ENCODE data around the gene PCCA. TPM values are rescaled to one million over a fixed set of nuclear protein-coding genes. Genes with fewer than 3 reads are reported as not detected.
A peak's percentile ranks its signal among the peaks of the same experiment; 100 is the strongest.

PCCA gene
- polyA plus RNA-seq, 1 of the 3 experiments (the other 2 are of a cell fraction): 7.3 TPM

DNA sequence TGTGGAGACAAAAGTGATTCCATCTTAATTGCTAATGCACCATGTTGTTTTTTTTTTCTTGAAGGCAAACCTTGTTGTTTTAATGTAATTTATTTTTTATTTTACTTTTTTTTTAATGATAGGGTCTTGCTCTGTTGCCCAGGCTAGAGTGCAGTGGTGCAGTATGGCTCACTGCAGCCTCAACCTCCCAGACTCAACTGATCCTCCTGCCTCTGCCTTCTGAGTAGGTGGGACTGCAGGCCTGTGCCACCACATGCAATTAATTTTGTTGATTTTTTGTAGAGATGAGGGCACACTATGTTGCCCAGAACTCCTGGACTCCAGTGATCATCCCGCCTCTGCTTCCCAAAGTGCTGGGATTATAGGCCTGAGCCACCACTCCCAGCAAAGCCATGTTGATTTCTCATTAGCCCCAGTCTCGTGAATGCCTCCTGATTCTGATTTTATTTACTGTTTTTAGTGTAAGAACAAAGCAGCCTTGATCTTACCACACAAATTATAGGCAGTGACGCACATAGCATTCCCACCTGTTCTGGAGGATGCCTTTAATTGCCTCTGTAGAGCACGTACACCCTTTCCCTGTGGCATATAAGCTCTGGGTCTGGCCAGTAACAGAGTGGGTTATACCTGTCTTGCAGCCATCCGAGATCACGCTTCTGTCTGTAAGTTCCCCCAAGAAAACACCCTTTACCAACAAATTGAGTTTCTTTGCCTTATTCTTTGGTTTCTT lies 349.3 kb downstream of the PCCA start (continued):
- TF ChIP-seq ZBTB33 (IDR thresholded peaks at IDR 0.05; ENCODE audit: borderline replicate concordance, low read depth) (no peak), PBX3 (IDR thresholded peaks at IDR 0.05) (no peak), TAF1 (IDR thresholded peaks at IDR 0.05; ENCODE audit: borderline replicate concordance, low read depth, low read length) (no peak), SIN3A (IDR thresholded peaks at IDR 0.05; ENCODE audit: borderline replicate concordance, low read depth, low read length) (no peak), RXRA (IDR thresholded peaks at IDR 0.05; ENCODE audit: borderline replicate concordance, low read depth) (no peak)

DNA sequence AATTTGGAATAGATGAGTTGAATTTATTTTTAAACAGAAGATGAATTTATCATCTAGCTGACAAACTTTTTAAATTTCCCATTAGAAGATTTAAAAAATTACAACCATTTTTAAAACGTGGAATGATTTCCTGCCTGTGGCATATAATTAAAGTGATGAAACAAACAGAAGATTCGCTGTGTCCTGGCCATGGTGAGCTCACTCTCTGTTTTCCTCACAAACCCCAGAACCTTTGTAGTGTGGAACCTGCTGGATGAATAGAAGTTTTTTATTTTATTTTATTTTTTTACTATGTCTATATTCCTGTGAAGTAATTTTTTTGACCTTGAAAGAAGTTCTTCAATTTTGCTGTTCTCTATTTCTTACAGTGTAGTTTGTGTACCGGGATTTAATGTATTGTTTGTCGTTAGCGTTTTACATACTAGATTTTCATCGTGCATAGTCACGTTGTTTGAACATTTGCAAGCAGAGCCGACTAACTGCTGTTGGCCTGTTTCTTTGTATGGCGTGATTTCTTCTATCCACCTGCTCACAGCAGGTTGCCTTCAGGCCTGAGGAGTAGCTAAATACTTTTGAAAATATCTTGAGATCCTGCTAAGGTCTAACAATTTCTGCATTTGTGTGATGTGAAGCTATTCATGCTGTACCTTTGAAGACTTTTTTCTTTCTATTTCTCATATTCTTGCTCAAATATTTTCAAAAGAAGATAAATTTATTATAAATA lies 350.5 kb downstream of the PCCA start:
- CTCF ChIA-PET: no interaction called here
- 87% methylated on average over 9 of the region's 9 CpGs for WGBS (ENCODE audit: low lambda C conversion rate)
- H3K9ac ChIP-seq: no peak overlapping the region

GRCh38 chr13:100440751-100441425 lies 352.0 kb downstream of the PCCA start:
- TF ChIP-seq FOSL2 (IDR thresholded peaks at IDR 0.05; ENCODE audit: borderline replicate concordance, low read depth): peak; percentile 77
- TF ChIP-seq RXRA (IDR thresholded peaks at IDR 0.05; ENCODE audit: borderline replicate concordance, low read depth): no peak
- peak; percentile 69 for TF ChIP-seq JUND (IDR thresholded peaks at IDR 0.05)
- TF ChIP-seq PBX3 (IDR thresholded peaks at IDR 0.05): peak; percentile 32; the same call in 1 of the 2 replicates
- TF ChIP-seq RAD21 (IDR thresholded peaks at IDR 0.05; ENCODE audit: low read length): no peak
- peak; percentile 58; the same call in 1 of the 2 replicates for TF ChIP-seq FOXM1 (IDR thresholded peaks at IDR 0.05; ENCODE audit: low read depth)
- TF ChIP-seq TCF12 (IDR thresholded peaks at IDR 0.05): peak; percentile 83
- TF ChIP-seq TEAD4 (IDR thresholded peaks at IDR 0.05; ENCODE audit: borderline replicate concordance, insufficient read depth): peak; percentile 73; the same call in 1 of the 2 replicates
- TF ChIP-seq EP300 (IDR thresholded peaks at IDR 0.05; ENCODE audit: borderline replicate concordance in 1 of 2, low read depth in 1 of 2, low read length in 1 of 2): peak in 1 of 2 experiments; percentile 68; a peak in 1 of 4 replicates
- peak; percentile 91 for TF ChIP-seq MEF2A (IDR thresholded peaks at IDR 0.05; ENCODE audit: borderline replicate concordance, low read depth)
- TF ChIP-seq, protein P1, sequence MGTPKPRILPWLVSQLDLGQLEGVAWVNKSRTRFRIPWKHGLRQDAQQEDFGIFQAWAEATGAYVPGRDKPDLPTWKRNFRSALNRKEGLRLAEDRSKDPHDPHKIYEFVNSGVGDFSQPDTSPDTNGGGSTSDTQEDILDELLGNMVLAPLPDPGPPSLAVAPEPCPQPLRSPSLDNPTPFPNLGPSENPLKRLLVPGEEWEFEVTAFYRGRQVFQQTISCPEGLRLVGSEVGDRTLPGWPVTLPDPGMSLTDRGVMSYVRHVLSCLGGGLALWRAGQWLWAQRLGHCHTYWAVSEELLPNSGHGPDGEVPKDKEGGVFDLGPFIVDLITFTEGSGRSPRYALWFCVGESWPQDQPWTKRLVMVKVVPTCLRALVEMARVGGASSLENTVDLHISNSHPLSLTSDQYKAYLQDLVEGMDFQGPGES (IDR thresholded peaks at IDR 0.05; ENCODE audit: low read depth, low read length): no peak
- no peak for TF ChIP-seq SMC3 (IDR thresholded peaks at IDR 0.05; ENCODE audit: low read depth, low read length)
- no peaks in the 10 kb centered on the region for H3K36me3 ChIP-seq (replicated peaks in 1 of 2; ENCODE audit: control insufficient read depth in 1 of 2, insufficient read depth in 2 of 2, low read length in 1 of 2)
- POLR2A ChIA-PET: no interaction called here
- 49% methylated on average over 4 of the region's 4 CpGs for WGBS (ENCODE audit: low lambda C conversion rate)
- H3K27me3 ChIP-seq (ENCODE audit: insufficient read depth): no peaks in the 10 kb centered on the region
- H3K4me3 ChIP-seq (ENCODE audit: low read depth in 2 of 2, low read length in 1 of 2): no peak overlapping the region; a peak in 1 of 4 replicates
- no peak for DNase-seq
- no peaks in the 10 kb centered on the region for H3K79me2 ChIP-seq (ENCODE audit: insufficient read depth)
- H3K9me3 ChIP-seq: no peaks in the 10 kb centered on the region
- peak overlapping the region; percentile 39 for H3K4me2 ChIP-seq
- H3K27ac ChIP-seq (ENCODE audit: low read depth in 2 of 2, low read length in 1 of 2): peak overlapping the region; percentile 72; a peak in 3 of 4 replicates
- no peaks in the 10 kb centered on the region for H4K20me1 ChIP-seq (ENCODE audit: insufficient read depth)
- H3K9me2 ChIP-seq: no peaks in the 10 kb centered on the region
- CTCF ChIA-PET: interaction anchor here (1.0 kb wide), 1 partner anchor 74 kb away, joined by 3 read pairs; no protein-coding TSS in a partner anchor
- peak overlapping the region; percentile 20; the same call in 1 of the 2 replicates for H3K9ac ChIP-seq
- peaks cover 0 to 20% of the 10 kb centered on the region in 2 experiments; a peak in 1 of 4 replicates for H3K4me1 ChIP-seq (ENCODE audit: control insufficient read depth in 1 of 2, insufficient read depth in 2 of 2, low read depth in 1 of 2, low read length in 1 of 2)
- no peak overlapping the region for H2AFZ ChIP-seq (ENCODE audit: low read depth)
- H3F3A ChIP-seq (replicated peaks; ENCODE audit: insufficient read depth): peaks cover 21% of the 10 kb centered on the region

More for the DNA sequence above, 350.5 kb downstream of the PCCA start:
- Histone ChIP-seq H3F3A (replicated peaks; ENCODE audit: insufficient read depth) (peaks cover 21% of the 10 kb centered on the region), H2AFZ (ENCODE audit: low read depth) (no peak overlapping the region), H3K9me2 (no peaks in the 10 kb centered on the region), H3K36me3 (replicated peaks in 1 of 2; ENCODE audit: control insufficient read depth in 1 of 2, insufficient read depth in 2 of 2, low read length in 1 of 2) (no peaks in the 10 kb centered on the region), H3K9me3 (no peaks in the 10 kb centered on the region), H3K79me2 (ENCODE audit: insufficient read depth) (no peaks in the 10 kb centered on the region), H3K4me1 (ENCODE audit: control insufficient read depth in 1 of 2, insufficient read depth in 2 of 2, low read depth in 1 of 2, low read length in 1 of 2) (peaks cover 0 to 20% of the 10 kb centered on the region in 2 experiments; a peak in 1 of 4 replicates), H4K20me1 (ENCODE audit: insufficient read depth) (no peaks in the 10 kb centered on the region), H3K4me3 (ENCODE audit: low read depth in 2 of 2, low read length in 1 of 2) (no peak overlapping the region), H3K27me3 (ENCODE audit: insufficient read depth) (no peaks in the 10 kb centered on the region), H3K4me2 (no peak overlapping the region), H3K27ac (ENCODE audit: low read depth in 2 of 2, low read length in 1 of 2) (no peak overlapping the region)
- no peak for DNase-seq
- TF ChIP-seq SIN3A (IDR thresholded peaks at IDR 0.05; ENCODE audit: borderline replicate concordance, low read depth, low read length): no peak
- TF ChIP-seq RCOR1 (IDR thresholded peaks at IDR 0.05; ENCODE audit: low read length): no peak
- TF ChIP-seq RXRA (IDR thresholded peaks at IDR 0.05; ENCODE audit: borderline replicate concordance, low read depth): no peak
- POLR2A ChIA-PET: no interaction called here
